Keratinocyte (primary cell): ENCODE results near the gene SFXN1. TPM values are rescaled to one million over a fixed set of nuclear protein-coding genes. Genes with fewer than 3 reads are reported as not detected.

Experiments used
- DNase-seq: peaks from one replicate; pipeline ENCODE4 v3.0.0-alpha.2; 2011; ENCODE audit warnings: low read depth, missing footprints, low spot score
- FAIRE-seq: peaks from 2 replicates; lab custom pipeline; 2011; peaks lifted over from hg19 to GRCh38; lab: Jason Lieb, UNC
- H2AFZ ChIP-seq: 2 replicates; pipeline ENCODE4 v1.6.0; 2012; ENCODE audit warnings: low read length, control low read depth, inconsistent platforms; ENCODE audit not compliant: control insufficient read depth
- H3K27ac ChIP-seq: 2 replicates; pipeline ENCODE4 v1.5.1; 2011; ENCODE audit warnings: low read length; ENCODE audit not compliant: control insufficient read depth, insufficient read depth
- H3K27me3 ChIP-seq: 3 replicates; pipeline ENCODE4 v1.6.0; 2011; ENCODE audit warnings: low read length; ENCODE audit not compliant: control insufficient read depth, insufficient read depth; ENCODE audit errors: extremely low read depth
- H3K36me3 ChIP-seq, 2 experiments: 2 replicates in 1 of 2; 3 replicates in 1 of 2; pipeline ENCODE4 v1.5.1; 2011; ENCODE audit warnings: low read length in 2 of 2, mild to moderate bottlenecking in 1 of 2; ENCODE audit not compliant: control insufficient read depth in 2 of 2, insufficient read depth in 2 of 2; ENCODE audit errors: extremely low read depth in 1 of 2
- H3K4me1 ChIP-seq: 3 replicates; pipeline ENCODE4 v1.5.1; 2011; ENCODE audit warnings: low read length; ENCODE audit not compliant: control insufficient read depth, insufficient read depth; ENCODE audit errors: extremely low read depth
- H3K4me2 ChIP-seq: 3 replicates; pipeline ENCODE4 v1.6.0; 2011; ENCODE audit warnings: low read depth, low read length; ENCODE audit not compliant: control insufficient read depth, insufficient read depth; ENCODE audit errors: extremely low read depth
- H3K4me3 ChIP-seq, 3 experiments: fragments of 200-600 bp in 1 of 3; sonication (generic) in 1 of 3; 2 replicates in 2 of 3; 3 replicates in 1 of 3; pipeline ENCODE4 v1.5.1; 2011 to 2016; ENCODE audit warnings: low read length in 3 of 3, mild to moderate bottlenecking in 3 of 3, control low read depth in 2 of 3, inconsistent platforms in 1 of 3, low read depth in 1 of 3, mixed read lengths in 1 of 3, mixed run types in 1 of 3, moderate library complexity in 1 of 3; ENCODE audit not compliant: control insufficient read depth in 2 of 3, insufficient read depth in 2 of 3; ENCODE audit errors: extremely low read depth in 1 of 3
- H3K79me2 ChIP-seq: 2 replicates; pipeline ENCODE4 v1.6.0; 2012; ENCODE audit warnings: low read length; ENCODE audit not compliant: control insufficient read depth, insufficient read depth
- H3K9ac ChIP-seq: 3 replicates; pipeline ENCODE4 v1.6.0; 2011; ENCODE audit warnings: low read length; ENCODE audit not compliant: control insufficient read depth, insufficient read depth; ENCODE audit errors: extremely low read depth
- H3K9me1 ChIP-seq: 3 replicates; pipeline ENCODE4 v1.6.0; 2011; ENCODE audit warnings: low read length; ENCODE audit not compliant: control insufficient read depth, insufficient read depth; ENCODE audit errors: extremely low read depth
- H3K9me3 ChIP-seq: 2 replicates; pipeline ENCODE4 v1.5.1; 2012; ENCODE audit warnings: low read depth, low read length; ENCODE audit not compliant: control insufficient read depth
- H4K20me1 ChIP-seq: 3 replicates; pipeline ENCODE4 v1.6.0; 2011; ENCODE audit warnings: low read length; ENCODE audit not compliant: control insufficient read depth, insufficient read depth; ENCODE audit errors: extremely low read depth
- CTCF ChIP-seq, 3 experiments: IDR thresholded peaks in 1 of 3; conservative IDR thresholded peaks in 1 of 3; optimal IDR thresholded peaks in 1 of 3; 2 replicates in 2 of 3; 3 replicates in 1 of 3; pipeline versions ENCODE3 to v1.5.1; 2011; ENCODE audit warnings: low read length in 3 of 3, mild to moderate bottlenecking in 3 of 3, moderate library complexity in 2 of 3, control low read depth in 1 of 3, inconsistent platforms in 1 of 3; ENCODE audit not compliant: insufficient read depth in 2 of 3; ENCODE audit errors: extremely low read depth in 1 of 3
- EZH2 ChIP-seq: IDR thresholded peaks from one replicate; pipeline ENCODE4 v1.6.1; 2012; ENCODE audit warnings: inconsistent platforms, mild to moderate bottlenecking, low read length, moderate library complexity
- dilution Hi-C: fragments of 300-500 bp; cut with MboI; formaldehyde crosslinking; loops from one replicate; pipeline ENCODE4 v1.7.0; 2020; ENCODE audit warnings: low sequenced_read_pairs; ENCODE audit not compliant: extremely low pct_ligation_motif_present
- polyA plus RNA-seq, 5 experiments: library from polyadenylated mRNA; depleted of rRNA in 3 of 5; stranded (reverse) in 3 of 5; stranded (forward) in 1 of 5; unstranded in 1 of 5; fragments of >200 nt; gene quantifications; 1 replicate in 1 of 5; 2 replicates in 3 of 5; 3 replicates in 1 of 5; pipeline versions ENCODE4 v1.2.1 to v1.2.3, GENCODE V29; 2011 to 2012; ENCODE audit warnings: missing spikeins in 2 of 5, low read depth in 1 of 5, low replicate concordance in 1 of 5

Gene SFXN1
- polyA plus RNA-seq, 1 donor (not counting 4 experiments of a cell fraction or from before 2014, with no cell fraction given): 80.8 TPM

GRCh38 chr5:175513726-175514125 lies 35.4 kb downstream of the SFXN1 start:
- TF ChIP-seq CTCF (optimal IDR thresholded peaks at IDR 0.05 in 1 of 3, IDR thresholded peaks at IDR 0.05 in 1 of 3, conservative IDR thresholded peaks at IDR 0.05 in 1 of 3; ENCODE audit: extremely low read depth in 1 of 3, insufficient read depth in 2 of 3, low read length in 3 of 3) (no peak), EZH2 (no peak)
- FAIRE-seq (no peak), DNase-seq (no peak)
- Histone ChIP-seq H3K4me3 (no peak overlapping the region), H3K36me3 (peaks cover 14 to 16% of the 10 kb centered on the region in 2 experiments), H4K20me1 (no peaks in the 10 kb centered on the region), H3K27me3 (no peaks in the 10 kb centered on the region), H3K9me3 (no peaks in the 10 kb centered on the region), H3K9ac (no peak overlapping the region), H3K9me1 (no peaks in the 10 kb centered on the region), H3K4me2 (no peak overlapping the region), H3K27ac (no peak overlapping the region), H3K79me2 (no peaks in the 10 kb centered on the region), H2AFZ (no peak overlapping the region), H3K4me1 (no peaks in the 10 kb centered on the region)
- dilution Hi-C loops: no loop called here

GRCh38 chr5:175516933-175517823 lies 38.8 kb downstream of the SFXN1 start:
- dilution Hi-C loops: no loop called here
- Histone ChIP-seq H3K79me2 (no peaks in the 10 kb centered on the region), H3K36me3 (peaks cover 17 to 18% of the 10 kb centered on the region in 2 experiments), H3K9me1 (no peaks in the 10 kb centered on the region), H3K27me3 (no peaks in the 10 kb centered on the region), H4K20me1 (no peaks in the 10 kb centered on the region), H3K27ac (no peak overlapping the region), H3K4me1 (no peaks in the 10 kb centered on the region), H3K4me3 (no peak overlapping the region), H2AFZ (no peak overlapping the region), H3K9me3 (no peaks in the 10 kb centered on the region), H3K9ac (no peak overlapping the region), H3K4me2 (no peak overlapping the region)
- TF ChIP-seq EZH2: no peak
- TF ChIP-seq CTCF (optimal IDR thresholded peaks at IDR 0.05 in 1 of 3, IDR thresholded peaks at IDR 0.05 in 1 of 3, conservative IDR thresholded peaks at IDR 0.05 in 1 of 3; ENCODE audit: extremely low read depth in 1 of 3, insufficient read depth in 2 of 3, low read length in 3 of 3): no peak
- DNase-seq (no peak), FAIRE-seq (no peak)
